Ovary (tissue), 9 donors: Measurements from ENCODE around the gene TEDDM1. TPM values are rescaled to one million over a fixed set of nuclear protein-coding genes. Genes with fewer than 3 reads are reported as not detected.

Experiments used
- DNase-seq, 5 donors: peaks; one replicate each; pipeline ENCODE4 v3.0.0-alpha.2; 2019 to 2020
- H3K27ac ChIP-seq, 2 donors: fragments of 200-600 bp; one replicate each; pipeline versions ENCODE4 v1.5.1 to v1.8.0; 2019 to 2022
- H3K27me3 ChIP-seq: fragments of 200-600 bp; one replicate; pipeline ENCODE4 v1.8.0; 2022
- H3K36me3 ChIP-seq: fragments of 200-600 bp; sonication (generic); one replicate; pipeline ENCODE4 v1.5.1; 2019
- H3K4me1 ChIP-seq: one replicate; pipeline ENCODE4 v1.8.1; 2013; ENCODE audit warnings: mild to moderate bottlenecking, moderate library complexity; ENCODE audit not compliant: insufficient read depth
- H3K4me3 ChIP-seq: fragments of 200-600 bp; sonication (generic); one replicate; pipeline ENCODE4 v1.5.1; 2017
- H3K9me3 ChIP-seq, 2 donors: fragments of 200-600 bp in 1 of 2; sonication (generic) in 1 of 2; one replicate each; pipeline versions ENCODE4 v1.5.1 to v1.8.1; 2013 to 2019; ENCODE audit warnings: mild to moderate bottlenecking in 1 of 2, moderate library complexity in 1 of 2
- EP300 ChIP-seq: sonication (generic); formaldehyde crosslinking; IDR thresholded peaks from one replicate; pipeline ENCODE4 v1.6.1; 2017; ENCODE audit warnings: antibody characterized with exemption
- POLR2A ChIP-seq: fragments of 450-650 bp; IDR thresholded peaks from one replicate; pipeline ENCODE4 v1.6.1; 2017; ENCODE audit warnings: antibody characterized with exemption, mild to moderate bottlenecking, moderate library complexity
- WGBS, 3 donors: extraction: QIAGEN DNeasy Blood & Tissue Kit in 1 of 3; methylation state at CpG; one replicate each; pipeline versions ENCODE4 v1.1.5 to v1.1.7; 2013 to 2017; 5-methylcytosine and 5-hydroxymethylcytosine counted together
- intact Hi-C, 4 donors: fragments of 100-400 bp; cut with DNase I; formaldehyde crosslinking; loops; one replicate each; pipeline versions ENCODE4 v1.11.0 to v1.15.1; 2022 to 2023
- polyA plus RNA-seq, 2 donors: library from polyadenylated mRNA; stranded (reverse); fragments of 200-250 nt in 1 of 2; fragments of 350-450 nt in 1 of 2; fragmentation: Illumina TruSeq in 1 of 2; extraction: RNeasy Lipid Tissue Mini Kit (QIAGEN cat#74804) in 1 of 2; gene quantifications; one replicate each; pipeline ENCODE4 v1.2.3, GENCODE V29; 2013 to 2014
- total RNA-seq, 7 donors: library from RNA; depleted of rRNA in 2 of 7; stranded (reverse); fragments of >200 nt in 2 of 7; fragmentation: NEBNext Ultra II Directional in 3 of 7; extraction: Animal tissue kit (Norgen Biotek cat#: 25700) in 3 of 7; gene quantifications; one replicate each; pipeline versions ENCODE4 v1.1.0 to v1.2.4, GENCODE V29; 2016 to 2023
- TF ChIP-seq, protein P1 (sequence below), 3 donors: fragments of 450-650 bp in 2 of 3; fragments of 200-600 bp in 1 of 3; IDR thresholded peaks; one replicate each; pipeline versions ENCODE4 v1.5.1 to v1.8.0; 2016 to 2022; ENCODE audit warnings: antibody characterized with exemption in 3 of 3, mild to moderate bottlenecking in 1 of 3
- donor health status: DM: no; HTN: no; CAD: no; lungs with moderate emphysema.
- donor health status: DM: no; HTN: no; CAD: no.
- donor health status: Bipolar disorder and iron deficiency.
- donor health status: DM: yes; HTN: yes; CAD: no.
- donor health status: DM: no; HTN: no; CAD: no.
- donor health status: DM: yes; HTN: yes; CAD: no.

The TEDDM1 gene
- total and polyA plus RNA-seq, 9 donors = 0.58 TPM; not detected in 8

DNA sequence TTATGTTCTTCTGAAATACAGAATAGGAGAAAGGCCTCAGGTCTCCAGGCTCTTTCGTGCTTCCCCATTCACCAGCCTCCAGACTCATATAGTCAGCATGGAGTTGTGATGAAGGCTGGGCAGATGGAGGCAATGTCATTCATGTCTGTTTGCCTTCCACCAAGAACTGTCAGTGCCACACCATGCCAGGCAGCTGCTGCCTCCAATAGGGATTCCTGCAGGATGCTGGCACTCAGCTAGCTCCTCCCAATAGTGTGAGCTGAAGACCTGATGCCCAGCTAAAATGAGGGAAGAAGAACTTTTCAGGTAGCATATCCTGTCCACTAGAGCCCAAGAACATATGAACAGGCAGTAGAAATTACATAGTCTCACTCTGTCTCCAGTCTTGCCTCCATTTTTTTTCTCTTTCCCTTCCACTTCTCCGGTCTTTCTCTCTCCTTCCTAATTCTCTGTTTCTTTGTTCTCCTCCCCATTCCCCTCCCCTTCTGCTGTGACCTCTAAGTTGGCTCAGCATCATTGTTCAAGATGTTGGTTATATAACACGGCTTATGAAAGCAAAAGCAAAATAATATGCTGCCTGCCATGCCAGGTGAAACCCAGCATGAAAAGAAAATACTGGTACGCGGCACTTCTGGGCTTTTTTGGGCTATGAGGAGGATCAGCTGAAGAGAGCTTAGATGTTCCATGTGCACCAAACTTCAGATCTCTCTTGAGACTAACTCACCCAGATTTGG, 26.2 kb downstream of the TEDDM1 start:
- WGBS, 3 donors = 60 to 69% (median 67%) methylated on average over 5 of the region's 5 CpGs
- intact Hi-C loops = no loop called here
- no peak for DNase-seq
- Histone ChIP-seq H3K4me1 (no peaks in the 10 kb centered on the region), H3K36me3 (no peaks in the 10 kb centered on the region), H3K9me3 (no peaks in the 10 kb centered on the region), H3K27ac (no peak overlapping the region), H3K4me3 (no peak overlapping the region), H3K27me3 (no peaks in the 10 kb centered on the region)
- TF ChIP-seq, protein P1, sequence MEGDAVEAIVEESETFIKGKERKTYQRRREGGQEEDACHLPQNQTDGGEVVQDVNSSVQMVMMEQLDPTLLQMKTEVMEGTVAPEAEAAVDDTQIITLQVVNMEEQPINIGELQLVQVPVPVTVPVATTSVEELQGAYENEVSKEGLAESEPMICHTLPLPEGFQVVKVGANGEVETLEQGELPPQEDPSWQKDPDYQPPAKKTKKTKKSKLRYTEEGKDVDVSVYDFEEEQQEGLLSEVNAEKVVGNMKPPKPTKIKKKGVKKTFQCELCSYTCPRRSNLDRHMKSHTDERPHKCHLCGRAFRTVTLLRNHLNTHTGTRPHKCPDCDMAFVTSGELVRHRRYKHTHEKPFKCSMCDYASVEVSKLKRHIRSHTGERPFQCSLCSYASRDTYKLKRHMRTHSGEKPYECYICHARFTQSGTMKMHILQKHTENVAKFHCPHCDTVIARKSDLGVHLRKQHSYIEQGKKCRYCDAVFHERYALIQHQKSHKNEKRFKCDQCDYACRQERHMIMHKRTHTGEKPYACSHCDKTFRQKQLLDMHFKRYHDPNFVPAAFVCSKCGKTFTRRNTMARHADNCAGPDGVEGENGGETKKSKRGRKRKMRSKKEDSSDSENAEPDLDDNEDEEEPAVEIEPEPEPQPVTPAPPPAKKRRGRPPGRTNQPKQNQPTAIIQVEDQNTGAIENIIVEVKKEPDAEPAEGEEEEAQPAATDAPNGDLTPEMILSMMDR (IDR thresholded peaks at IDR 0.05) = no peak
- TF ChIP-seq POLR2A (no peak), EP300 (no peak)

DNA sequence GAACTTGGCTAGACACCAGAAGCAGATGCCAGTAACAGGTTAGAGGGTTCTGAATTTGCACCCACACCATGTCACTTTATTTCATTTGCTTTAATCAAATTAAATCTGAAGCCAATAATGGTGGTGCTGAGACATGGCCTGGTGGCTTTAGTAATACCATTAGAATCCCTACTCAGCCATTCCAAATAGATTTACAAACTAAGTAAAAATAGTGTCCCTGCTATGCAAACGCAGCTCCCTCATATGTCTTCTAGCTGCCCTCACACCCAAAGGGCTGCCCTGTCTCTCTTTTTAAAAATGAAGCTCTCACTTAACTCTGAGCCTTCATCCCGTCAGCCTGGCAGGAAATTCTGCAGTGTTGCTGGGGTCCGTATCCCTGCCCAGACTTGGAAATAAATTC, 29.9 kb downstream of the TEDDM1 start:
- Histone ChIP-seq H3K9me3 (no peaks in the 10 kb centered on the region), H3K4me1 (no peaks in the 10 kb centered on the region), H3K27ac (no peak overlapping the region), H3K4me3 (no peak overlapping the region), H3K27me3 (no peaks in the 10 kb centered on the region), H3K36me3 (no peaks in the 10 kb centered on the region)
- TF ChIP-seq POLR2A = no peak
- TF ChIP-seq, protein P1 (IDR thresholded peaks at IDR 0.05) = no peak
- TF ChIP-seq EP300 = no peak
- no peak for DNase-seq
- intact Hi-C loops = no loop called here
- 62 to 73% (median 65%) methylated on average over 3 of the region's 3 CpGs for WGBS, 3 donors

DNA sequence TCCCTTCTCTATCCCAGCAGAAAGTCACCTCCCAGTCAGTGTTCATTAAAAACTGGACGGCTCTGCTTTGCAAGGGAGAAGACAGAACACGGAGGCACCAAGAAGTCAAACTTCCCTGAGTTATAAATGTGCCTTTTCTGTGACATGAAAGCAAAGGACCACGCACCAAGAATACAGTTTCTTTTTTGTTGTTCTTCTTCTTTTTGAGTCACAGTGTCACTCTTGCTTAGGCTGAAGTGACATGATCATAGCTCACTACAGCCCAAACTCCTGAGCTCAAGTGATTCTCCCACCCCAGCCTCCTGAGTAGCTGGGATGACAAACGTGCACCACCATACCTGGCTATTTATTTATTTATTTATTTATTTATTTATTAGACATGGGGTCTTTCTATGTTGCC, 31.6 kb downstream of the TEDDM1 start:
- Histone ChIP-seq H3K9me3 (no peaks in the 10 kb centered on the region), H3K36me3 (no peaks in the 10 kb centered on the region), H3K27ac (no peak overlapping the region), H3K27me3 (no peaks in the 10 kb centered on the region), H3K4me3 (no peak overlapping the region), H3K4me1 (no peaks in the 10 kb centered on the region)
- no peak for DNase-seq
- TF ChIP-seq POLR2A = no peak
- TF ChIP-seq, protein P1 (IDR thresholded peaks at IDR 0.05) = no peak
- TF ChIP-seq EP300 = no peak
- WGBS, 3 donors = 64 to 75% (median 65%) methylated on average over 4 of the region's 4 CpGs
- intact Hi-C loops = no loop called here

DNA sequence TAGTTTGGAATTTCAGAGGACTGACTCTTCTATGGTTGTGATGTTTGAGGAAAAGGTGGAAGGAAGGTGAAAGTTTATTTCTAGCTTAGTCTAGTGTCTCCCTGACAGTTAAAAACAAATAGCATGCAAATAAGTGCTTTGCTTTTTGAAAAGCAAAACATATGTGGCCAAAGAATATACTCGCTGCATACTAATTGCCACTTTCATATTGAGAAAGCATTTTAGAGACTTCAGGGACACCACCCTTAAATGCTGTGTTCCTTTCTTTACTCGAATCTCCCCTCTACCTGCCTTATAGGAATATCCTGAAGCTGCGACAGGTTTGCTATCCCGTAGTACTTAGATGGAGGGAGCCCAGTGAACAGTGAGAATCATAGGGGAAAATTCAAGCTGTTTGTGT, 32.1 kb downstream of the TEDDM1 start:
- Histone ChIP-seq H3K9me3 (no peaks in the 10 kb centered on the region), H3K36me3 (no peaks in the 10 kb centered on the region), H3K4me3 (no peak overlapping the region), H3K27me3 (no peaks in the 10 kb centered on the region), H3K27ac (no peak overlapping the region), H3K4me1 (no peaks in the 10 kb centered on the region)
- DNase-seq = no peak
- TF ChIP-seq POLR2A (no peak), EP300 (no peak)
- TF ChIP-seq, protein P1 (IDR thresholded peaks at IDR 0.05) = no peak
- intact Hi-C loops = no loop called here
- WGBS, 3 donors = 21 to 47% (median 29%) methylated on average over 4 of the region's 4 CpGs
